GM12878 (cell line): Measurements from ENCODE around the gene LASP1. TPM values are rescaled to one million over a fixed set of nuclear protein-coding genes. Genes with fewer than 3 reads are reported as not detected.

Source experiments
- CBFB ChIP-seq: IDR thresholded peaks from 2 replicates; pipeline ENCODE4 v1.6.1; 2016; ENCODE audit warnings: antibody characterized with exemption, low read depth
- CHD4 ChIP-seq: fragments of 200-600 bp; sonication (generic); IDR thresholded peaks from 2 replicates; pipeline ENCODE4 v1.6.1; 2016; ENCODE audit warnings: mild to moderate bottlenecking
- DPF2 ChIP-seq: fragments of 450-650 bp; IDR thresholded peaks from 2 replicates; pipeline ENCODE4 v1.6.1; 2017; ENCODE audit warnings: mild to moderate bottlenecking
- EED ChIP-seq: sonication (generic); IDR thresholded peaks from 2 replicates; pipeline ENCODE4 v1.6.1; 2016; ENCODE audit warnings: antibody characterized with exemption, low read depth
- EGR1 ChIP-seq, 2 experiments: IDR thresholded peaks; 1 replicate in 1 of 2; 2 replicates in 1 of 2; pipeline ENCODE4 v1.6.1; 2011 to 2012; ENCODE audit warnings: low read depth in 2 of 2, low read length in 2 of 2, borderline replicate concordance in 1 of 2, mild to moderate bottlenecking in 1 of 2, moderate library complexity in 1 of 2
- FOXM1 ChIP-seq: IDR thresholded peaks from 2 replicates; pipeline ENCODE4 v1.6.1; 2012; ENCODE audit warnings: low read depth, mild to moderate bottlenecking, inconsistent platforms, low read length, moderate library complexity
- NFXL1 ChIP-seq: fragments of 450-650 bp; IDR thresholded peaks from 2 replicates; pipeline ENCODE4 v1.6.1; 2017; ENCODE audit warnings: antibody characterized with exemption, mild to moderate bottlenecking, borderline replicate concordance
- RUNX3 ChIP-seq: IDR thresholded peaks from 2 replicates; pipeline ENCODE4 v1.6.1; 2012; ENCODE audit warnings: low read length, inconsistent platforms
- SP1 ChIP-seq: IDR thresholded peaks from one replicate; pipeline ENCODE4 v1.6.1; 2011; ENCODE audit warnings: low read depth, low read length
- YBX1 ChIP-seq: fragments of 450-650 bp; IDR thresholded peaks from 2 replicates; pipeline ENCODE4 v1.6.1; 2016; ENCODE audit warnings: antibody characterized with exemption
- YY1 ChIP-seq: IDR thresholded peaks from 2 replicates; pipeline ENCODE4 v1.6.1; 2011; ENCODE audit warnings: low read depth, mild to moderate bottlenecking, low read length
- ZNF384 ChIP-seq: IDR thresholded peaks from 2 replicates; pipeline ENCODE4 v1.6.1; 2012; ENCODE audit warnings: low read depth, mild to moderate bottlenecking, low read length, improper control_type of control experiment, borderline replicate concordance
- polyA plus RNA-seq, 11 experiments: library from polyadenylated mRNA; depleted of rRNA in 4 of 11; unstranded in 6 of 11; stranded (reverse) in 5 of 11; fragments of >200 nt; fragmentation: Nextera tagmentation in 4 of 11; fragmentation: Illumina TruSeq in 1 of 11; extraction: Ambion mirVana in 4 of 11; extraction: Trizol in 1 of 11; gene quantifications; 1 replicate in 1 of 11; 2 replicates in 10 of 11; pipeline versions ENCODE4 v1.2.1 to v1.2.3, GENCODE V29; 2011 to 2016; ENCODE audit warnings: inconsistent platforms in 2 of 11, missing spikeins in 2 of 11, low read depth in 1 of 11
- total RNA-seq, 4 experiments: library from RNA; depleted of rRNA in 3 of 4; stranded (reverse); fragments of >200 nt in 3 of 4; fragmentation: Illumina TruSeq in 1 of 4; extraction: Trizol in 1 of 4; gene quantifications; 2 replicates each; pipeline versions ENCODE4 v1.2.1 to v1.2.3, GENCODE V29; 2013 to 2021
- TF ChIP-seq, protein P1 (sequence below): fragments of 450-650 bp; formaldehyde crosslinking; IDR thresholded peaks from 2 replicates; pipeline ENCODE4 v1.4.0; 2022; ENCODE audit warnings: mild to moderate bottlenecking, moderate library complexity
- TF ChIP-seq, protein P2 (sequence below): IDR thresholded peaks from 2 replicates; pipeline ENCODE4 v1.6.1; 2011; ENCODE audit warnings: low read depth, low read length, improper control_type of control experiment, borderline replicate concordance
- TF ChIP-seq, protein P3 (sequence below): fragments of 450-650 bp; IDR thresholded peaks from 2 replicates; pipeline ENCODE4 v1.6.1; 2017; ENCODE audit warnings: mild to moderate bottlenecking, moderate library complexity
- TF ChIP-seq, protein P4 (sequence below): fragments of 450-650 bp; IDR thresholded peaks from 2 replicates; pipeline ENCODE4 v1.6.1; 2018; ENCODE audit warnings: borderline replicate concordance, mild to moderate bottlenecking; ENCODE audit not compliant: partially characterized antibody
- TF ChIP-seq, protein P5 (sequence below): IDR thresholded peaks from 2 replicates; pipeline ENCODE4 v1.6.1; 2011; ENCODE audit warnings: low read depth, mild to moderate bottlenecking, low read length, moderate library complexity, borderline replicate concordance; ENCODE audit errors: extremely low read depth

The LASP1 gene
- total and polyA plus RNA-seq, 10 of the 15 experiments (the other 5 are each of a cell fraction or from before 2014, with no cell fraction given) = 21.0 to 114 (median 59.3) TPM

DNA sequence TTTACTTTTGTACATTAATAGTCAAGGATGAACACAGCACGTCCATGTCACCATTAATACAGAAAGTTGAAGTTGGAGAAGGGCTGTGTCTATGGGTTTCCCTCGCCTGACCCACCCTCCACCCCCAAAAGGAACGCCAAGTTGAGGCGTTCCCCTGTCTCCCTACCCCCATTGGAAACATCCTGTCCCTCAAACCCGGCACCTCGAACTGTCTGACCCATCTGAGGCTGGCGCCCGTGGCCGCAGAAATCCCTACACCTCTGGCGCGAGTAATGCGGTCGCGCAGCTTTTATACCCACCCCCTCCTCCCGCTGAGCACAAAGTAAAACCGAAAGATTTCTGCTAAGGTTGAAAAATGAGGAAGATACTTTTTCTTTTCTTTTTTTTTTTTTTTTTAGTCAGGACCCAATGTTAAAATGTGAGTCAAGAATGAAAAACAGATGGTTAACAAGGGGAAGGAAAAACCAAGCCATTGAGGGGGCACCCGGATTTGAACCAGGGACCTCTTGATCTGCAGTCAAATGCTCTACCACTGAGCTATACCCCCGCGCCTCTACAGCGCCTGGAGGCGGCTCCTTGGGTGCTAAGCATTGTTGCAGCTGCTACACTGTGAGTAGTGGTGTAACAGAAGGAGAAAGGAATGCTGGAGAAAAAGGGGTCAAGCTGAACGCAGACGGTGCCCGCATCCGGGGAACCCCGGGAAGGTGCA, 887 bp upstream of the LASP1 start (continued):
- TF ChIP-seq ZNF384 (peak; percentile 90), SP1 (peak; percentile 44), YY1 (peak; percentile 71), NFXL1 (no peak), FOXM1 (peak; percentile 52; the same call in 1 of the 2 replicates), RUNX3 (peak; percentile 92), EGR1 (IDR thresholded peaks at IDR 0.05; ENCODE audit: borderline replicate concordance in 1 of 2, low read depth in 2 of 2, low read length in 2 of 2) (peak in 1 of 2 experiments; percentile 66; a peak in 1 of 3 replicates), EED (peak; percentile 46; the same call in 1 of the 2 replicates), CBFB (peak; percentile 83), CHD4 (no peak), YBX1 (no peak), DPF2 (peak; percentile 16; the same call in 1 of the 2 replicates)
- TF ChIP-seq, protein P1, sequence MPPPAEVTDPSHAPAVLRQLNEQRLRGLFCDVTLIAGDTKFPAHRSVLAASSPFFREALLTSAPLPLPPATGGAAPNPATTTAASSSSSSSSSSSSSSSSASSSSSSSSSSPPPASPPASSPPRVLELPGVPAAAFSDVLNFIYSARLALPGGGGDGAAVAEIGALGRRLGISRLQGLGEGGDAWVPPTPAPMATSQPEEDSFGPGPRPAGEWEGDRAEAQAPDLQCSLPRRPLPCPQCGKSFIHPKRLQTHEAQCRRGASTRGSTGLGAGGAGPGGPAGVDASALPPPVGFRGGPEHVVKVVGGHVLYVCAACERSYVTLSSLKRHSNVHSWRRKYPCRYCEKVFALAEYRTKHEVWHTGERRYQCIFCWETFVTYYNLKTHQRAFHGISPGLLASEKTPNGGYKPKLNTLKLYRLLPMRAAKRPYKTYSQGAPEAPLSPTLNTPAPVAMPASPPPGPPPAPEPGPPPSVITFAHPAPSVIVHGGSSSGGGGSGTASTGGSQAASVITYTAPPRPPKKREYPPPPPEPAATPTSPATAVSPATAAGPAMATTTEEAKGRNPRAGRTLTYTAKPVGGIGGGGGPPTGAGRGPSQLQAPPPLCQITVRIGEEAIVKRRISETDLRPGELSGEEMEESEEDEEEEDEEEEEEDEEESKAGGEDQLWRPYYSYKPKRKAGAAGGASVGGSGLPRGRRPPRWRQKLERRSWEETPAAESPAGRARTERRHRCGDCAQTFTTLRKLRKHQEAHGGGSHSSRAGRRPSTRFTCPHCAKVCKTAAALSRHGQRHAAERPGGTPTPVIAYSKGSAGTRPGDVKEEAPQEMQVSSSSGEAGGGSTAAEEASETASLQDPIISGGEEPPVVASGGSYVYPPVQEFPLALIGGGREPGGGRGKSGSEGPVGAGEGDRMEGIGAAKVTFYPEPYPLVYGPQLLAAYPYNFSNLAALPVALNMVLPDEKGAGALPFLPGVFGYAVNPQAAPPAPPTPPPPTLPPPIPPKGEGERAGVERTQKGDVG (CRISPR knock-in tag) = no peak
- TF ChIP-seq, protein P2, sequence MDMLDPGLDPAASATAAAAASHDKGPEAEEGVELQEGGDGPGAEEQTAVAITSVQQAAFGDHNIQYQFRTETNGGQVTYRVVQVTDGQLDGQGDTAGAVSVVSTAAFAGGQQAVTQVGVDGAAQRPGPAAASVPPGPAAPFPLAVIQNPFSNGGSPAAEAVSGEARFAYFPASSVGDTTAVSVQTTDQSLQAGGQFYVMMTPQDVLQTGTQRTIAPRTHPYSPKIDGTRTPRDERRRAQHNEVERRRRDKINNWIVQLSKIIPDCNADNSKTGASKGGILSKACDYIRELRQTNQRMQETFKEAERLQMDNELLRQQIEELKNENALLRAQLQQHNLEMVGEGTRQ = no peak
- TF ChIP-seq, protein P3, sequence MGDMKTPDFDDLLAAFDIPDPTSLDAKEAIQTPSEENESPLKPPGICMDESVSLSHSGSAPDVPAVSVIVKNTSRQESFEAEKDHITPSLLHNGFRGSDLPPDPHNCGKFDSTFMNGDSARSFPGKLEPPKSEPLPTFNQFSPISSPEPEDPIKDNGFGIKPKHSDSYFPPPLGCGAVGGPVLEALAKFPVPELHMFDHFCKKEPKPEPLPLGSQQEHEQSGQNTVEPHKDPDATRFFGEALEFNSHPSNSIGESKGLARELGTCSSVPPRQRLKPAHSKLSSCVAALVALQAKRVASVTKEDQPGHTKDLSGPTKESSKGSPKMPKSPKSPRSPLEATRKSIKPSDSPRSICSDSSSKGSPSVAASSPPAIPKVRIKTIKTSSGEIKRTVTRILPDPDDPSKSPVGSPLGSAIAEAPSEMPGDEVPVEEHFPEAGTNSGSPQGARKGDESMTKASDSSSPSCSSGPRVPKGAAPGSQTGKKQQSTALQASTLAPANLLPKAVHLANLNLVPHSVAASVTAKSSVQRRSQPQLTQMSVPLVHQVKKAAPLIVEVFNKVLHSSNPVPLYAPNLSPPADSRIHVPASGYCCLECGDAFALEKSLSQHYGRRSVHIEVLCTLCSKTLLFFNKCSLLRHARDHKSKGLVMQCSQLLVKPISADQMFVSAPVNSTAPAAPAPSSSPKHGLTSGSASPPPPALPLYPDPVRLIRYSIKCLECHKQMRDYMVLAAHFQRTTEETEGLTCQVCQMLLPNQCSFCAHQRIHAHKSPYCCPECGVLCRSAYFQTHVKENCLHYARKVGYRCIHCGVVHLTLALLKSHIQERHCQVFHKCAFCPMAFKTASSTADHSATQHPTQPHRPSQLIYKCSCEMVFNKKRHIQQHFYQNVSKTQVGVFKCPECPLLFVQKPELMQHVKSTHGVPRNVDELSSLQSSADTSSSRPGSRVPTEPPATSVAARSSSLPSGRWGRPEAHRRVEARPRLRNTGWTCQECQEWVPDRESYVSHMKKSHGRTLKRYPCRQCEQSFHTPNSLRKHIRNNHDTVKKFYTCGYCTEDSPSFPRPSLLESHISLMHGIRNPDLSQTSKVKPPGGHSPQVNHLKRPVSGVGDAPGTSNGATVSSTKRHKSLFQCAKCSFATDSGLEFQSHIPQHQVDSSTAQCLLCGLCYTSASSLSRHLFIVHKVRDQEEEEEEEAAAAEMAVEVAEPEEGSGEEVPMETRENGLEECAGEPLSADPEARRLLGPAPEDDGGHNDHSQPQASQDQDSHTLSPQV = no peak
- TF ChIP-seq, protein P4, sequence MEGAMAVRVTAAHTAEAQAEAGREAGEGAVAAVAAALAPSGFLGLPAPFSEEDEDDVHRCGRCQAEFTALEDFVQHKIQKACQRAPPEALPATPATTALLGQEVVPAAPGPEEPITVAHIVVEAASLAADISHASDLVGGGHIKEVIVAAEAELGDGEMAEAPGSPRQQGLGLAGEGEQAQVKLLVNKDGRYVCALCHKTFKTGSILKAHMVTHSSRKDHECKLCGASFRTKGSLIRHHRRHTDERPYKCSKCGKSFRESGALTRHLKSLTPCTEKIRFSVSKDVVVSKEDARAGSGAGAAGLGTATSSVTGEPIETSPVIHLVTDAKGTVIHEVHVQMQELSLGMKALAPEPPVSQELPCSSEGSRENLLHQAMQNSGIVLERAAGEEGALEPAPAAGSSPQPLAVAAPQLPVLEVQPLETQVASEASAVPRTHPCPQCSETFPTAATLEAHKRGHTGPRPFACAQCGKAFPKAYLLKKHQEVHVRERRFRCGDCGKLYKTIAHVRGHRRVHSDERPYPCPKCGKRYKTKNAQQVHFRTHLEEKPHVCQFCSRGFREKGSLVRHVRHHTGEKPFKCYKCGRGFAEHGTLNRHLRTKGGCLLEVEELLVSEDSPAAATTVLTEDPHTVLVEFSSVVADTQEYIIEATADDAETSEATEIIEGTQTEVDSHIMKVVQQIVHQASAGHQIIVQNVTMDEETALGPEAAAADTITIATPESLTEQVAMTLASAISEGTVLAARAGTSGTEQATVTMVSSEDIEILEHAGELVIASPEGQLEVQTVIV = no peak
- TF ChIP-seq, protein P5, sequence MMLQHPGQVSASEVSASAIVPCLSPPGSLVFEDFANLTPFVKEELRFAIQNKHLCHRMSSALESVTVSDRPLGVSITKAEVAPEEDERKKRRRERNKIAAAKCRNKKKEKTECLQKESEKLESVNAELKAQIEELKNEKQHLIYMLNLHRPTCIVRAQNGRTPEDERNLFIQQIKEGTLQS = no peak
